ENCODE results near the gene PLXNB3.

GRCh38 chrX:153801669-153802068 lies 37.6 kb downstream of the PLXNB3 start:
- TF ChIP-seq CTCF (conservative IDR thresholded peaks at IDR 0.05; ENCODE audit: low read depth in 2 of 2) (no peak), REST (IDR thresholded peaks at IDR 0.05; ENCODE audit: unreplicated experiment) (no peak)

Measured in GM23338 (cell line).